HepG2 (cell line): ENCODE data around the gene GH2. TPM values are rescaled to one million over a fixed set of nuclear protein-coding genes. Genes with fewer than 3 reads are reported as not detected.

Source experiments
- ATAC-seq: fragments of 200-7000 bp; cut with Tn5 transposase; 3 replicates; pipeline ENCODE4 v1.9.1; 2020; ENCODE audit warnings: mild to moderate bottlenecking, moderate library complexity
- BruUV-seq: library from RNA; stranded (reverse); fragments of 400-500 nt; replicated peaks from 2 replicates; lab custom pipeline; 2021; lab: Mats Ljungman, UMichigan
- CTCF ChIA-PET: fragments of 300-600 bp; formaldehyde crosslinking; extraction: SDS; loops from one replicate; lab custom pipeline; 2021; ENCODE audit warnings: low total read pairs, inconsistent platforms, low intra/inter-chr PET ratio; lab: Yijun Ruan, JAX
- POLR2A ChIA-PET: fragments of 350-600 bp; sonication (Branson Sonifier 250); formaldehyde crosslinking; loops from one replicate; lab custom pipeline; 2020; ENCODE audit warnings: antibody characterized with exemption, inconsistent platforms; lab: Yijun Ruan, JAX
- DNase-seq: peaks from one replicate; pipeline ENCODE4 v3.0.0-alpha.2; 2015; ENCODE audit warnings: low spot score
- FAIRE-seq: peaks from 3 replicates; lab custom pipeline; 2011; peaks lifted over from hg19 to GRCh38; lab: Jason Lieb, UNC
- H2AFZ ChIP-seq: one replicate; pipeline ENCODE4 v1.6.1; 2011; ENCODE audit warnings: low read length, inconsistent platforms
- H3K27ac ChIP-seq: fragments of 300-600 bp; 3 replicates; pipeline ENCODE4 v1.8.0; 2011; ENCODE audit warnings: mixed run types, mild to moderate bottlenecking, mixed read lengths, low read length, inconsistent platforms; ENCODE audit not compliant: insufficient read depth; ENCODE audit errors: extremely low read length
- H3K27me3 ChIP-seq, 2 experiments: fragments of 200-600 bp in 1 of 2; 2 replicates in 1 of 2; 3 replicates in 1 of 2; pipeline versions ENCODE4 v1.6.0 to v1.8.0; 2011; ENCODE audit warnings: low read length in 2 of 2, mild to moderate bottlenecking in 2 of 2, moderate library complexity in 2 of 2, inconsistent platforms in 1 of 2; ENCODE audit not compliant: insufficient read depth in 2 of 2, control insufficient read depth in 1 of 2
- H3K36me3 ChIP-seq, 2 experiments: fragments of 200-600 bp in 1 of 2; replicated peaks in 1 of 2; 2 replicates in 1 of 2; 3 replicates in 1 of 2; pipeline versions ENCODE4 v1.5.1 to v1.8.0; 2011; ENCODE audit warnings: low read length in 2 of 2, inconsistent platforms in 1 of 2; ENCODE audit not compliant: insufficient read depth in 2 of 2, control insufficient read depth in 1 of 2
- H3K4me1 ChIP-seq: 2 replicates; pipeline ENCODE4 v1.5.1; 2012; ENCODE audit warnings: low read length, inconsistent platforms; ENCODE audit not compliant: insufficient read depth
- H3K4me2 ChIP-seq: 2 replicates; pipeline ENCODE4 v1.6.0; 2011; ENCODE audit warnings: low read depth, low read length, inconsistent platforms
- H3K4me3 ChIP-seq, 3 experiments: fragments of 200-600 bp in 1 of 3; sonication (generic), shearing (Covaris generic) in 1 of 3; replicated peaks in 1 of 3; 2 replicates each; pipeline ENCODE4 v1.5.1; 2011 to 2016; ENCODE audit warnings: low read length in 3 of 3, inconsistent platforms in 2 of 3, low read depth in 2 of 3, mild to moderate bottlenecking in 2 of 3, control low read depth in 1 of 3, mixed read lengths in 1 of 3; ENCODE audit not compliant: insufficient read depth in 1 of 3
- H3K79me2 ChIP-seq: one replicate; pipeline ENCODE4 v1.6.1; 2011; ENCODE audit warnings: low read length, inconsistent platforms; ENCODE audit not compliant: insufficient read depth
- H3K9ac ChIP-seq: 2 replicates; pipeline ENCODE4 v1.6.0; 2011; ENCODE audit warnings: mild to moderate bottlenecking, low read depth, low read length, inconsistent platforms; ENCODE audit not compliant: insufficient read depth
- H3K9me3 ChIP-seq: 2 replicates; pipeline ENCODE4 v1.5.1; 2012; ENCODE audit warnings: mild to moderate bottlenecking, low read length
- H4K20me1 ChIP-seq: 2 replicates; pipeline ENCODE4 v1.6.0; 2011; ENCODE audit warnings: inconsistent platforms, mild to moderate bottlenecking, low read length, moderate library complexity; ENCODE audit not compliant: insufficient read depth
- DNMT3B ChIP-seq: conservative IDR thresholded peaks from 2 replicates; pipeline ENCODE4 v1.6.1; 2016; ENCODE audit warnings: missing biosample characterization, control low read depth
- EEA1 ChIP-seq: sonication (generic); formaldehyde crosslinking; IDR thresholded peaks from 2 replicates; pipeline ENCODE4 v1.5.1; 2020; ENCODE audit warnings: mild to moderate bottlenecking, missing genetic modification reagents, borderline replicate concordance
- FOXJ3 ChIP-seq: sonication (generic); formaldehyde crosslinking; IDR thresholded peaks from 2 replicates; pipeline ENCODE4 v1.4.0; 2020; ENCODE audit warnings: missing genetic modification reagents, mild to moderate bottlenecking, borderline replicate concordance
- GZF1 ChIP-seq: sonication (generic); formaldehyde crosslinking; IDR thresholded peaks from 2 replicates; pipeline ENCODE4 v1.5.1; 2020; ENCODE audit warnings: mild to moderate bottlenecking, missing genetic modification reagents
- HMG20B ChIP-seq: conservative IDR thresholded peaks from 2 replicates; pipeline ENCODE4 v1.6.1; 2016; ENCODE audit warnings: missing genetic modification reagents, missing compliant biosample characterization
- IRF2 ChIP-seq: IDR thresholded peaks from 2 replicates; pipeline ENCODE4 v1.6.1; 2018; ENCODE audit warnings: missing genetic modification reagents, missing compliant biosample characterization
- NCOR1 ChIP-seq: fragments of 200-600 bp; sonication (generic); IDR thresholded peaks from 2 replicates; pipeline ENCODE4 v1.7.0; 2017; ENCODE audit warnings: antibody characterized with exemption, low read length, borderline replicate concordance
- NFE2L1 ChIP-seq: sonication (generic); formaldehyde crosslinking; IDR thresholded peaks from 2 replicates; pipeline ENCODE4 v1.4.0; 2020; ENCODE audit warnings: missing genetic modification reagents, mild to moderate bottlenecking, borderline replicate concordance
- STAG1 ChIP-seq: sonication (generic); formaldehyde crosslinking; IDR thresholded peaks from 2 replicates; pipeline ENCODE4 v1.4.0; 2020; ENCODE audit warnings: missing genetic modification reagents
- STAT5B ChIP-seq: sonication (generic); formaldehyde crosslinking; IDR thresholded peaks from 2 replicates; pipeline ENCODE4 v1.4.0; 2020; ENCODE audit warnings: missing genetic modification reagents
- ZBTB20 ChIP-seq: sonication (generic); formaldehyde crosslinking; IDR thresholded peaks from 2 replicates; pipeline ENCODE4 v1.8.1; 2023; ENCODE audit warnings: missing genetic modification reagents, low read depth, mild to moderate bottlenecking, borderline replicate concordance
- ZNF256 ChIP-seq: sonication (generic); formaldehyde crosslinking; conservative IDR thresholded peaks from 2 replicates; pipeline ENCODE4 v1.4.0; 2020; ENCODE audit warnings: missing genetic modification reagents
- WGBS: methylation state at CpG from one replicate; pipeline ENCODE4 v1.1.6; 2017; ENCODE audit warnings: low lambda C conversion rate; 5-methylcytosine and 5-hydroxymethylcytosine counted together
- in situ Hi-C: cut with HindIII; loops from 2 replicates; pipeline ENCODE4 v1.10.0; 2017; ENCODE audit warnings: low pct_unique_long_range_greater_than_20kb; ENCODE audit not compliant: extremely low pct_ligation_motif_present
- intact Hi-C: fragments of 100-400 bp; cut with micrococcal nuclease; formaldehyde crosslinking; loops from one replicate; pipeline ENCODE4 v1.10.0; 2022; ENCODE audit not compliant: unreplicated experiment
- polyA plus RNA-seq, 8 experiments: library from polyadenylated mRNA; depleted of rRNA in 3 of 8; stranded (reverse) in 7 of 8; unstranded in 1 of 8; fragments of >200 nt; fragmentation: Illumina TruSeq in 4 of 8; extraction: Trizol in 4 of 8; gene quantifications; 2 replicates each; pipeline versions ENCODE4 v1.2.1 to v1.2.3, GENCODE V29; 2011 to 2016; ENCODE audit warnings: low read depth in 4 of 8, missing spikeins in 1 of 8, mixed read lengths in 1 of 8; ENCODE audit not compliant: insufficient read depth in 1 of 8
- total RNA-seq, 5 experiments: library from RNA; depleted of rRNA; stranded (reverse); fragments of >200 nt; fragmentation: Illumina TruSeq; extraction: Trizol; gene quantifications; 2 replicates each; pipeline ENCODE4 v1.2.3, GENCODE V29; 2016; ENCODE audit warnings: low read depth in 1 of 5
- TF ChIP-seq, protein P1 (sequence below): sonication (generic); formaldehyde crosslinking; IDR thresholded peaks from 2 replicates; pipeline ENCODE4 v1.4.0; 2020; ENCODE audit warnings: missing genetic modification reagents
- TF ChIP-seq, protein P2 (sequence below): sonication (generic); formaldehyde crosslinking; IDR thresholded peaks from 2 replicates; pipeline ENCODE4 v1.4.0; 2020; ENCODE audit warnings: missing genetic modification reagents
- TF ChIP-seq, protein P3 (sequence below): sonication (generic); formaldehyde crosslinking; IDR thresholded peaks from 2 replicates; pipeline ENCODE4 v1.9.0; 2021; ENCODE audit warnings: missing genetic modification reagents, borderline replicate concordance
- TF ChIP-seq, protein P4 (sequence below): sonication (generic); formaldehyde crosslinking; IDR thresholded peaks from 2 replicates; pipeline ENCODE4 v1.4.0; 2020; ENCODE audit warnings: missing genetic modification reagents

GH2 gene
- total and polyA plus RNA-seq, 2 of the 13 experiments (the other 11 are each of a cell fraction or from before 2014, with no cell fraction given), result not detected

DNA sequence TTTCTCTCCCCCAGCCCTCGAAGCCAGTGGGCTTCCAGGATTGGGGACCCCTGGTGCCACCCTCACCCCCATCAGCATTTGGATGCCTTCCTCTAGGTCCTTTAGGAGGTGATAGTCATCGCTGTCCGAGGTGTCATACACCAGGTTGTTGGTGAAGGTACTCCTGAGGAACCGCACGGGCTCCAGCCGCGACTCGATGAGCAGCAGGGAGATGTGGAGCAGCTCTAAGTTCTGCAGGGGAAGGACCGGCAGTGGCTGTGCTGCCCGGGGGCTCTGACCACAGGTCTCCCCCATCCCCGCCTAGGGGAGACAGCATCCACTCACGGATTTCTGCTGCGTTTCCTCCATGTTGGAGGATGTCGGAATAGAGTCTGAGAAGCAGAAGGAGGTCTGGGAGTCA lies 28.4 kb upstream of the GH2 start:
- CTCF ChIA-PET, result interaction anchor here (1.9 kb wide), 1 partner anchor 41 kb away, joined by 6 read pairs; no protein-coding TSS in a partner anchor
- no peak overlapping the region for H3K4me2 ChIP-seq
- H3K4me1 ChIP-seq, result peaks cover 10% of the 10 kb centered on the region
- BruUV-seq, result no TSS peak
- intact Hi-C loops, result loop anchor here (10.0 kb wide), 1 partner anchor 225 kb away; the partner anchor contains the start of gene ERN1
- H3K4me3 ChIP-seq, result no peak overlapping the region
- no peak for DNase-seq
- POLR2A ChIA-PET, result no interaction called here
- no peak for FAIRE-seq
- no peaks in the 10 kb centered on the region for H3K36me3 ChIP-seq
- no peaks in the 10 kb centered on the region for H3K9me3 ChIP-seq
- no peaks in the 10 kb centered on the region for H4K20me1 ChIP-seq
- in situ Hi-C loops, result loop anchor here (5.0 kb wide), 1 partner anchor 37 kb away; no protein-coding TSS in a partner anchor
- peaks cover 4 to 40% of the 10 kb centered on the region in 2 experiments; a peak in 4 of 5 replicates for H3K27me3 ChIP-seq
- no peak overlapping the region for H2AFZ ChIP-seq
- no peak for ATAC-seq
- H3K9ac ChIP-seq, result no peak overlapping the region
- no peak overlapping the region for H3K27ac ChIP-seq
- WGBS, result 25% methylated on average over 9 of the region's 14 CpGs
- H3K79me2 ChIP-seq, result no peaks in the 10 kb centered on the region
- TF ChIP-seq DNMT3B (CRISPR knock-in tag) (no peak), STAG1 (CRISPR knock-in tag) (no peak), NFE2L1 (CRISPR knock-in tag) (no peak), IRF2 (CRISPR knock-in tag) (no peak), FOXJ3 (no peak), NCOR1 (no peak), HMG20B (CRISPR knock-in tag) (no peak), ZNF256 (CRISPR knock-in tag) (no peak), GZF1 (no peak), EEA1 (CRISPR knock-in tag) (no peak), ZBTB20 (no peak), STAT5B (no peak)
- TF ChIP-seq, protein P1, sequence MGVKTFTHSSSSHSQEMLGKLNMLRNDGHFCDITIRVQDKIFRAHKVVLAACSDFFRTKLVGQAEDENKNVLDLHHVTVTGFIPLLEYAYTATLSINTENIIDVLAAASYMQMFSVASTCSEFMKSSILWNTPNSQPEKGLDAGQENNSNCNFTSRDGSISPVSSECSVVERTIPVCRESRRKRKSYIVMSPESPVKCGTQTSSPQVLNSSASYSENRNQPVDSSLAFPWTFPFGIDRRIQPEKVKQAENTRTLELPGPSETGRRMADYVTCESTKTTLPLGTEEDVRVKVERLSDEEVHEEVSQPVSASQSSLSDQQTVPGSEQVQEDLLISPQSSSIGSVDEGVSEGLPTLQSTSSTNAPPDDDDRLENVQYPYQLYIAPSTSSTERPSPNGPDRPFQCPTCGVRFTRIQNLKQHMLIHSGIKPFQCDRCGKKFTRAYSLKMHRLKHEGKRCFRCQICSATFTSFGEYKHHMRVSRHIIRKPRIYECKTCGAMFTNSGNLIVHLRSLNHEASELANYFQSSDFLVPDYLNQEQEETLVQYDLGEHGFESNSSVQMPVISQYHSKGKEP (CRISPR knock-in tag), result no peak
- TF ChIP-seq, protein P2, sequence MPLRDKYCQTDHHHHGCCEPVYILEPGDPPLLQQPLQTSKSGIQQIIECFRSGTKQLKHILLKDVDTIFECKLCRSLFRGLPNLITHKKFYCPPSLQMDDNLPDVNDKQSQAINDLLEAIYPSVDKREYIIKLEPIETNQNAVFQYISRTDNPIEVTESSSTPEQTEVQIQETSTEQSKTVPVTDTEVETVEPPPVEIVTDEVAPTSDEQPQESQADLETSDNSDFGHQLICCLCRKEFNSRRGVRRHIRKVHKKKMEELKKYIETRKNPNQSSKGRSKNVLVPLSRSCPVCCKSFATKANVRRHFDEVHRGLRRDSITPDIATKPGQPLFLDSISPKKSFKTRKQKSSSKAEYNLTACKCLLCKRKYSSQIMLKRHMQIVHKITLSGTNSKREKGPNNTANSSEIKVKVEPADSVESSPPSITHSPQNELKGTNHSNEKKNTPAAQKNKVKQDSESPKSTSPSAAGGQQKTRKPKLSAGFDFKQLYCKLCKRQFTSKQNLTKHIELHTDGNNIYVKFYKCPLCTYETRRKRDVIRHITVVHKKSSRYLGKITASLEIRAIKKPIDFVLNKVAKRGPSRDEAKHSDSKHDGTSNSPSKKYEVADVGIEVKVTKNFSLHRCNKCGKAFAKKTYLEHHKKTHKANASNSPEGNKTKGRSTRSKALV, result no peak
- TF ChIP-seq, protein P3, sequence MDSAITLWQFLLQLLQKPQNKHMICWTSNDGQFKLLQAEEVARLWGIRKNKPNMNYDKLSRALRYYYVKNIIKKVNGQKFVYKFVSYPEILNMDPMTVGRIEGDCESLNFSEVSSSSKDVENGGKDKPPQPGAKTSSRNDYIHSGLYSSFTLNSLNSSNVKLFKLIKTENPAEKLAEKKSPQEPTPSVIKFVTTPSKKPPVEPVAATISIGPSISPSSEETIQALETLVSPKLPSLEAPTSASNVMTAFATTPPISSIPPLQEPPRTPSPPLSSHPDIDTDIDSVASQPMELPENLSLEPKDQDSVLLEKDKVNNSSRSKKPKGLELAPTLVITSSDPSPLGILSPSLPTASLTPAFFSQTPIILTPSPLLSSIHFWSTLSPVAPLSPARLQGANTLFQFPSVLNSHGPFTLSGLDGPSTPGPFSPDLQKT (CRISPR knock-in tag), result no peak
- TF ChIP-seq, protein P4, sequence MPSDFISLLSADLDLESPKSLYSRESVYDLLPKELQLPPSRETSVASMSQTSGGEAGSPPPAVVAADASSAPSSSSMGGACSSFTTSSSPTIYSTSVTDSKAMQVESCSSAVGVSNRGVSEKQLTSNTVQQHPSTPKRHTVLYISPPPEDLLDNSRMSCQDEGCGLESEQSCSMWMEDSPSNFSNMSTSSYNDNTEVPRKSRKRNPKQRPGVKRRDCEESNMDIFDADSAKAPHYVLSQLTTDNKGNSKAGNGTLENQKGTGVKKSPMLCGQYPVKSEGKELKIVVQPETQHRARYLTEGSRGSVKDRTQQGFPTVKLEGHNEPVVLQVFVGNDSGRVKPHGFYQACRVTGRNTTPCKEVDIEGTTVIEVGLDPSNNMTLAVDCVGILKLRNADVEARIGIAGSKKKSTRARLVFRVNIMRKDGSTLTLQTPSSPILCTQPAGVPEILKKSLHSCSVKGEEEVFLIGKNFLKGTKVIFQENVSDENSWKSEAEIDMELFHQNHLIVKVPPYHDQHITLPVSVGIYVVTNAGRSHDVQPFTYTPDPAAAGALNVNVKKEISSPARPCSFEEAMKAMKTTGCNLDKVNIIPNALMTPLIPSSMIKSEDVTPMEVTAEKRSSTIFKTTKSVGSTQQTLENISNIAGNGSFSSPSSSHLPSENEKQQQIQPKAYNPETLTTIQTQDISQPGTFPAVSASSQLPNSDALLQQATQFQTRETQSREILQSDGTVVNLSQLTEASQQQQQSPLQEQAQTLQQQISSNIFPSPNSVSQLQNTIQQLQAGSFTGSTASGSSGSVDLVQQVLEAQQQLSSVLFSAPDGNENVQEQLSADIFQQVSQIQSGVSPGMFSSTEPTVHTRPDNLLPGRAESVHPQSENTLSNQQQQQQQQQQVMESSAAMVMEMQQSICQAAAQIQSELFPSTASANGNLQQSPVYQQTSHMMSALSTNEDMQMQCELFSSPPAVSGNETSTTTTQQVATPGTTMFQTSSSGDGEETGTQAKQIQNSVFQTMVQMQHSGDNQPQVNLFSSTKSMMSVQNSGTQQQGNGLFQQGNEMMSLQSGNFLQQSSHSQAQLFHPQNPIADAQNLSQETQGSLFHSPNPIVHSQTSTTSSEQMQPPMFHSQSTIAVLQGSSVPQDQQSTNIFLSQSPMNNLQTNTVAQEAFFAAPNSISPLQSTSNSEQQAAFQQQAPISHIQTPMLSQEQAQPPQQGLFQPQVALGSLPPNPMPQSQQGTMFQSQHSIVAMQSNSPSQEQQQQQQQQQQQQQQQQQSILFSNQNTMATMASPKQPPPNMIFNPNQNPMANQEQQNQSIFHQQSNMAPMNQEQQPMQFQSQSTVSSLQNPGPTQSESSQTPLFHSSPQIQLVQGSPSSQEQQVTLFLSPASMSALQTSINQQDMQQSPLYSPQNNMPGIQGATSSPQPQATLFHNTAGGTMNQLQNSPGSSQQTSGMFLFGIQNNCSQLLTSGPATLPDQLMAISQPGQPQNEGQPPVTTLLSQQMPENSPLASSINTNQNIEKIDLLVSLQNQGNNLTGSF (CRISPR knock-in tag), result no peak
